ENCODE data around the gene KASH5.
A peak's percentile ranks its signal among the peaks of the same experiment; 100 is the strongest.

KASH5 gene

DNA sequence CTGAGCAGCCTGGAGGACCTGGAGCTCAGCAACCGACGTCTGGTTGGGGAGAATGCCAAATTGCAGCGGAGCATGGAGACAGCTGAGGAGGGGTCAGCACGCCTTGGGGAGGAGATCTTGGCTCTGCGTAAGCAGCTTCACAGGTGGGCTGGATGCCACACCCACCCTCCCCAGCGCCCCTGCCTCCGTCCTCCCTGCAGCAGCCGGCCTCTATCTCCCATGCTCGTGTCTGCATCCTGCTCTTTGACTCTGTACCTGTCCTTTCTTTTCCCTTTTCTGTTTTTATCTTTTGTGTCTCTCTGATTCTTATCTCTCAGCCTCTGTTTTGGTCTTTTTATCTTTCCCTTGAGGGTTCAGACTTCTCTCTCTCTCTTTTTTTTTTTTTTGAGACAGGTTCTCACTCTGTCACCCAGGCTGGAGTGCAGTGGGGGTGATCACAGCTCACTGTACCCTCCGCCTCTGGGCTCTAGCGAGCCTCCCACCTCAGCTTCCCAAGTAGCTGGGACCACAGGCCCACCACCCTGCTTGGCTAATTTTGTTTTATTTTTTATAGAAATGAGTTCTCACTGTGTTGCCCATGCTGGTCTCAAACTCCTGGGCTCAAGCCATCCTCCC lies 10.1 kb downstream of the KASH5 start:
- Histone ChIP-seq H3K9me2 (replicated peaks; ENCODE audit: low read depth, low read length) (no peaks in the 10 kb centered on the region), H3K4me3 (ENCODE audit: low read length, poor library complexity, severe bottlenecking) (no peak overlapping the region), H4K20me1 (ENCODE audit: insufficient read depth, low read length, poor library complexity, severe bottlenecking) (no peaks in the 10 kb centered on the region), H3F3A (ENCODE audit: low read depth) (no peaks in the 10 kb centered on the region), H3K4me2 (ENCODE audit: low read depth, low read length, poor library complexity, severe bottlenecking) (peak overlapping the region; percentile 27), H3K9me3 (ENCODE audit: insufficient read depth, low read depth, low read length) (no peaks in the 10 kb centered on the region), H3K36me3 (ENCODE audit: insufficient read depth, low read length) (no peaks in the 10 kb centered on the region), H2AFZ (ENCODE audit: low read length) (peak overlapping the region; percentile 28; the same call in 1 of the 2 replicates), H3K27me3 (ENCODE audit: insufficient read depth, low read length, poor library complexity, severe bottlenecking) (no peaks in the 10 kb centered on the region), H3K9ac (ENCODE audit: low read depth, low read length, poor library complexity, severe bottlenecking) (peak overlapping the region; percentile 55), H3K4me1 (ENCODE audit: insufficient read depth, low read length, poor library complexity, severe bottlenecking) (peaks cover 34% of the 10 kb centered on the region), H3K79me2 (ENCODE audit: insufficient read depth, low read length) (no peaks in the 10 kb centered on the region)
- TF ChIP-seq EZH2phosphoT487 (IDR thresholded peaks at IDR 0.05; ENCODE audit: borderline replicate concordance) = no peak
- TF ChIP-seq, protein P1, sequence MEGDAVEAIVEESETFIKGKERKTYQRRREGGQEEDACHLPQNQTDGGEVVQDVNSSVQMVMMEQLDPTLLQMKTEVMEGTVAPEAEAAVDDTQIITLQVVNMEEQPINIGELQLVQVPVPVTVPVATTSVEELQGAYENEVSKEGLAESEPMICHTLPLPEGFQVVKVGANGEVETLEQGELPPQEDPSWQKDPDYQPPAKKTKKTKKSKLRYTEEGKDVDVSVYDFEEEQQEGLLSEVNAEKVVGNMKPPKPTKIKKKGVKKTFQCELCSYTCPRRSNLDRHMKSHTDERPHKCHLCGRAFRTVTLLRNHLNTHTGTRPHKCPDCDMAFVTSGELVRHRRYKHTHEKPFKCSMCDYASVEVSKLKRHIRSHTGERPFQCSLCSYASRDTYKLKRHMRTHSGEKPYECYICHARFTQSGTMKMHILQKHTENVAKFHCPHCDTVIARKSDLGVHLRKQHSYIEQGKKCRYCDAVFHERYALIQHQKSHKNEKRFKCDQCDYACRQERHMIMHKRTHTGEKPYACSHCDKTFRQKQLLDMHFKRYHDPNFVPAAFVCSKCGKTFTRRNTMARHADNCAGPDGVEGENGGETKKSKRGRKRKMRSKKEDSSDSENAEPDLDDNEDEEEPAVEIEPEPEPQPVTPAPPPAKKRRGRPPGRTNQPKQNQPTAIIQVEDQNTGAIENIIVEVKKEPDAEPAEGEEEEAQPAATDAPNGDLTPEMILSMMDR (conservative IDR thresholded peaks at IDR 0.05; ENCODE audit: low read length) = no peak

DNA sequence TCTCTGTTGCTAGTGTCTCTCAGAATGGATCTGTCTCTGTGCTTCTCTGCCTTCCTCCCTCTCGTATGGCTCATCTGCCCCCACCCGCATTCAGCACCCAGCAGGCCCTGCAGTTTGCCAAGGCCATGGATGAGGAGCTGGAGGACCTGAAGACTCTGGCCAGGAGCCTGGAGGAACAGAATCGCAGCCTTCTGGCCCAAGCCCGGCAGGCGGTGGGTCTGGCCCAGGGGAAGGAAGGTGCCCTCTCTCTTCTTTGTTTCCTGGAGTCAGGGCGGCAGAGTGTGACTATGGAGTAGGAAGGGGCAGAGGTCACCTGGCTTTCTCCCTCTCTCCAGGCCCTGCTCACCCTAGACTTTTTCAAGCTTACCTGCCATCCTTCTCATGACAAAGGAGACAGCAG lies 10.9 kb downstream of the KASH5 start:
- H3K4me1 ChIP-seq (ENCODE audit: insufficient read depth, low read length, poor library complexity, severe bottlenecking) = peaks cover 41% of the 10 kb centered on the region
- H3K79me2 ChIP-seq (ENCODE audit: insufficient read depth, low read length) = no peaks in the 10 kb centered on the region
- no peaks in the 10 kb centered on the region for H4K20me1 ChIP-seq (ENCODE audit: insufficient read depth, low read length, poor library complexity, severe bottlenecking)
- H3K9me3 ChIP-seq (ENCODE audit: insufficient read depth, low read depth, low read length) = no peaks in the 10 kb centered on the region
- H3K4me2 ChIP-seq (ENCODE audit: low read depth, low read length, poor library complexity, severe bottlenecking) = peak overlapping the region; percentile 27
- peak overlapping the region; percentile 28; the same call in 1 of the 2 replicates for H2AFZ ChIP-seq (ENCODE audit: low read length)
- H3F3A ChIP-seq (ENCODE audit: low read depth) = no peaks in the 10 kb centered on the region
- H3K36me3 ChIP-seq (ENCODE audit: insufficient read depth, low read length) = no peaks in the 10 kb centered on the region
- TF ChIP-seq EZH2phosphoT487 (IDR thresholded peaks at IDR 0.05; ENCODE audit: borderline replicate concordance) = no peak
- no peaks in the 10 kb centered on the region for H3K9me2 ChIP-seq (replicated peaks; ENCODE audit: low read depth, low read length)
- no peak overlapping the region for H3K4me3 ChIP-seq (ENCODE audit: low read length, poor library complexity, severe bottlenecking)
- no peaks in the 10 kb centered on the region for H3K27me3 ChIP-seq (ENCODE audit: insufficient read depth, low read length, poor library complexity, severe bottlenecking)
- peak overlapping the region; percentile 55 for H3K9ac ChIP-seq (ENCODE audit: low read depth, low read length, poor library complexity, severe bottlenecking)

DNA sequence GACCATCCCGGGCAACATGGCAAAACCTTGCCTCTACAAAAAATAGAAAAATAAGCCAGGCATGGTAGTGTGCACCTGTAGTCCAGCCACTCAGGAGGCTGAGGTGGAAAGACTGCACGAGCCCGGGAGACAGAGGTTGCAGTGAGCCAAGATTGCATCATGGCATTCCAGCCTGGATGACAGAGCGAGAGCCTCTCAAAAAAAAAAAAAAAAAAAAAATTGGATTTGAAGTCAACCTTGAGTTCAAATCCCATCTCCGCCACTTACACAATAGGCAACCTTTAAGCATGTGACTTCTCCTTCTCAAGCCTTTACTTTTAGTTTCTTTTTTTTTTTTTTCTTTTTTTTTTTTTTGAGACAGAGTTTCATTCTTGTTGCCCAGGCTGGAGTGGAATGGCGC lies 12.0 kb downstream of the KASH5 start:
- H3K4me2 ChIP-seq (ENCODE audit: low read depth, low read length, poor library complexity, severe bottlenecking) = no peak overlapping the region
- no peaks in the 10 kb centered on the region for H4K20me1 ChIP-seq (ENCODE audit: insufficient read depth, low read length, poor library complexity, severe bottlenecking)
- H3K36me3 ChIP-seq (ENCODE audit: insufficient read depth, low read length) = no peaks in the 10 kb centered on the region
- no peaks in the 10 kb centered on the region for H3K79me2 ChIP-seq (ENCODE audit: insufficient read depth, low read length)
- H3K9me2 ChIP-seq (replicated peaks; ENCODE audit: low read depth, low read length) = no peaks in the 10 kb centered on the region
- H3K4me1 ChIP-seq (ENCODE audit: insufficient read depth, low read length, poor library complexity, severe bottlenecking) = peaks cover 51% of the 10 kb centered on the region
- H3F3A ChIP-seq (ENCODE audit: low read depth) = no peaks in the 10 kb centered on the region
- no peak overlapping the region for H3K4me3 ChIP-seq (ENCODE audit: low read length, poor library complexity, severe bottlenecking)
- H2AFZ ChIP-seq (ENCODE audit: low read length) = no peak overlapping the region
- no peaks in the 10 kb centered on the region for H3K9me3 ChIP-seq (ENCODE audit: insufficient read depth, low read depth, low read length)
- no peaks in the 10 kb centered on the region for H3K27me3 ChIP-seq (ENCODE audit: insufficient read depth, low read length, poor library complexity, severe bottlenecking)
- TF ChIP-seq, protein P1 (conservative IDR thresholded peaks at IDR 0.05; ENCODE audit: low read length) = no peak
- no peak for TF ChIP-seq EZH2phosphoT487 (IDR thresholded peaks at IDR 0.05; ENCODE audit: borderline replicate concordance)
- H3K9ac ChIP-seq (ENCODE audit: low read depth, low read length, poor library complexity, severe bottlenecking) = no peak overlapping the region

Measured in Loucy (cell line).